ENCODE data around the gene AMFR.

The AMFR gene

DNA sequence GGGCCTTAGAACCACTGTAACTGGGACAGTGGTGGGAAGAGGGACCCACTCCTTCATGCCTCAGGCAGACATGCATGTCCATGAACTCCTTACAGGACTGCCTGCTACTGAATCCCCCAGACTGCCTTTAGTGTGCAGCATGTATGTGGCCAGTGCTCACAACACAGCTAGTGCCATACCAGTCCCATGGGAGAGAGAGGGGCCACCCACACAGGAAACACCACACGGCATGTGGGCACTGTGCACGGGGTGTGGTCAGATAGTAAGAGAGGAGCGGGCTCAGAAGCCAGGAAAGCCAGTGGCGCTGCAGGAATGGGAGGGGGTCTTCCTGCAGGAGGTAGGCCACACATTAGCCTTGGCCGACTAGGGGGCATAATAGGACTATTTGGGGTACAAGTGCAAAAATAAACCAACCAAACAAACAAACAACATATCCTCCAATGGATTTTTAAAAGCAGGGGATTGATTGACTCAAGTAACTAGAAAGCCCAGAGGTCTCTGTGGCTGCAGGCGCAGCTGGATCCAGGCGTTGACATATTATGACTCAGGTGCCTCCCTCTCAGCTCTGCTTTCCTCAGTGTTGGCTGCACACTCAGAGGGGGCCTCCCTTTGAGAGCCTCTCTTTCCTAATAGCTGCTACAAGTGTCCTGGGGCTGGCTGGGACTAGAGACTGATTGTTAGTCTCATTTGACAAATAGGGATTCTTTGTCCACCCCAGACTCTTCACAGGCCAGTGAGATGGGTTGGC, 104.4 kb downstream of the AMFR start:
- H3K4me3 ChIP-seq (ENCODE audit: low read length), result no peak overlapping the region

DNA sequence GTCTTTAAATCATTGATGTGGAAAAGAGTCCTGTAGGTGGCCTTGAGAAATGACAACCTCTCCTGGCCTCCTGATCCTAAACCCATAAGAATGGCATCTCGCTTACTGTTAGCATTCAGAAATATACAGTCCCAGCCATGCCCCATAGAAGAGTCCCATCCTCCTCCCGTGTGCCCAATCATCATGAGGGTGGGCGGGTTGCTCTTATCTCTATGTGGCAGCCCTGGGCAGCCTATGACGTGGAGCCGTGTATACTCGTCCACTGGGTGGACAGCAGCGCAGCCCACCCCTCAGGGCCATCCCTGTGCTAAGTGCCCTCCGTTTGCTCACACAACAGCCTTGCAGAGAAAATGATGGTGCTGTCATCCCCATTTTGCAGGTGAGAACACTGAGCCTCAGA, 105.3 kb downstream of the AMFR start:
- H3K4me3 ChIP-seq (ENCODE audit: low read length), result no peak overlapping the region
- no peak for TF ChIP-seq ZNF274 (IDR thresholded peaks at IDR 0.05; ENCODE audit: low read depth, low read length)

More for the DNA sequence above, 104.4 kb downstream of the AMFR start:
- no peak for TF ChIP-seq ZNF274 (IDR thresholded peaks at IDR 0.05; ENCODE audit: low read depth, low read length)

DNA sequence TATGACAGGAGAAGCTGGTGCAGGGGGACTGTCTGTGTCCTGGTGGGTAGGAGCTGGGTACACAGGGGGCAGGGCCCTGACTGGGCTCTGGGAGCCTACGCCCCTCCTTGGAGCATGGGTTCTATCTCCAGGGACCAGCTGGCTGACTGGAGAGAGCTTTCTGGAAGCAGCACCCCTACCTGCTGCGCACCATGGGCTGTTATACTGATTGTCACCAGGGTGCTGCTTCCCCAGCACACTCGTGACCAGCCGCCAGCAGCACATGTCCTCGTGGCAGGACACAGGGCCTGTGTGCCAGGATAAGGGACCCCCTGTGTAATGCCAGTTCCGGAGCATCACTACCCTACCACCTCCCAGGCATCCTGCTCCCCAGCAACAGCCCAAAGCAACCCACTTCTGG, 106.0 kb downstream of the AMFR start:
- no peak for TF ChIP-seq ZNF274 (IDR thresholded peaks at IDR 0.05; ENCODE audit: low read depth, low read length)

DNA sequence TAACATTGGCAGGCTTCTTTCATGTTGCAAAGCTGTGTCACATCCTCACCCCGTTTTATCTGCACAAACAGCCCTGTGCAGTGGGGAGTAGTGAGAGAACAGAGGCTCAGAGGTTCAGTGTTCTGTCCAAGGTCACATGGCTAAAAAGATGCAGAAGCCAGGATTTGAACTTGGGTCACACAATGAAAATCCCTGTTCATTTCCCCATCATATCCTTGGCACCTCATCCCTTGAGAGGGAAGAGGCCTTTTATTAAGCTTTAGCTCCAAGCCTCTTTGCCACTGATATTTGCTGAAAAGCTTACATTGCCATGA, 106.6 kb downstream of the AMFR start:
- no peak for TF ChIP-seq ZNF274 (IDR thresholded peaks at IDR 0.05; ENCODE audit: low read depth, low read length)

More for the DNA sequence above, 106.0 kb downstream of the AMFR start:
- H3K4me3 ChIP-seq (ENCODE audit: low read length), result no peak overlapping the region

DNA sequence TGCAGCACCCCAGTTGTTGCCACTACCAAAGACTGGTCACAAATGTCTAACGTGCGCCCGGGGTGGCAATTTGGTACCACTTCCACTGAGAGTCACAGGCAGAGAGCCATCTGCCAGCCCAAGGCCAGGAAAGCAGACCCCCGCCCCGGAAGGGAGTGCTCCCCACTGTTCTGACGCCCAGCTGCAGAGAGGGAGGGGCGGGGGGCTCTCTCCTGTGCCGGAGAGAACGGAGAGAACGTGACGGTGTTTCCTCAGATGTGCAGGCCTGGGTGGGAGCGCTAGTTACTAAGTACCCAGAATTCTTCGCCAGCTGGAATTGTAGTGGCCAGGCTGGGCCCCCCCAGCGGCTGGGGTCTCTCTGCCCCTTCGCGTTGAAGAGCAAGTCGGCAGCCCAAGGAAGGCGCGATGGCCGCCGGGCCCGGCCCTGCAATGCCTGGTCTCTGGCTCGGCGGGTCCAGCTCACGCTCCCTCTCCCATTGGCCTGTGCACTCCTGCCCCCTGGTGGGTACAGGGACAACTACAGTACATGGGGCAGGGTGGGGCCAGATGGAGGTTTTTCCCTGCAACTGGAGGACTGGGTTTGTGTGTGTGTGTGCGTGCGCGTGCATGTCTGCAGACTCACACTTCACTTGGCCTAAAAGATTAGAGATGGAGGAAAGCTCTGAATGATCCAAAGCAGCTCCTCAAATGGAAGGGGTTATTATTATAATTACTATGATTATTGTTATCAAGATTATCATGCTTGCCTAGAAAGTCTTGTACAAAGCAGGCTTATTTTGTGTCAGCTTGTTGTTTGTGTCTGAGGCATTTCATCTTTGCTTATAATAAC, 107.1 kb downstream of the AMFR start:
- TF ChIP-seq ZNF274 (IDR thresholded peaks at IDR 0.05; ENCODE audit: low read depth, low read length), result no peak
- no peak overlapping the region for H3K4me3 ChIP-seq (ENCODE audit: low read length)

More for the DNA sequence above, 106.6 kb downstream of the AMFR start:
- no peak overlapping the region for H3K4me3 ChIP-seq (ENCODE audit: low read length)

DNA sequence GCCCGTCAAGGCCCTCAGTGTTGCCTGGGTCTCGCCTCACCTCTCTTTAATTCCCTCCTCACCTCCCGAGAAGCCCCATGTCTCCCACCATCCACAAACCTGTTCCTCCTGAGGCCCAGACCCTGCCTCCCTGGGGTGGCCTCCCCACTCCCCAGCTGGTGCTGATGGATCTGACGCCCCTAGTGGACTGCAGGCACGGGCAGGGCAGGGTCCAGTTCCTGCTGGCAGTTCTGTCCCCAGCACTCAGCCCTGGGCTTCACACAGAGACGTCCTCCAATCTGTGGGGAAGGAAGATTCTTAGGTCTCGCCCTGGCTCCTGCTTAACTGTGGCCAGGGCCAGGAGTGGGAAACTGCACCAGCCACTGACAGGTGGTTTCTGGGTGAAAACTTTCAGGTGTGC, 108.8 kb downstream of the AMFR start:
- no peak for TF ChIP-seq ZNF274 (IDR thresholded peaks at IDR 0.05; ENCODE audit: low read depth, low read length)
- H3K4me3 ChIP-seq (ENCODE audit: low read length), result no peak overlapping the region

DNA sequence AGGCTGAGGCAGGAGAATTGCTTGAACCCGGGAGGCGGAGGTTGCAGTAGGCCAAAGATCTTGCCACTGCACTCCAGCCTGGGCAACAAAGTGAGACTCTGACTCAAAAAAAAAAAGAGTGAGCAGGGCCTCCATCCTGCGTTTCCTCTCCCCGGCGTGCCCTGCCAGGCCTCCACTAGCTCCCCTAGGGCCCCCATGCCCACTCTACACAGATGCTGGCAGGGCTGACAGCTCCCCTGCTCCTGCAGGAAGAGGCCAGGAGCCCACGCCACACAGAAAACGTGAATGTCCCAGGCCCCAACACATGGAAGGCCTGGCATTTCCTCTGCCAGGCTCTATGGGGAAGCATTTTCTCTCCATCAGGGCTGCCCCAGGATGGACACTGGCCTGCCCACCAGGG, 109.4 kb downstream of the AMFR start:
- H3K4me3 ChIP-seq (ENCODE audit: low read length), result no peak overlapping the region
- no peak for TF ChIP-seq ZNF274 (IDR thresholded peaks at IDR 0.05; ENCODE audit: low read depth, low read length)

DNA sequence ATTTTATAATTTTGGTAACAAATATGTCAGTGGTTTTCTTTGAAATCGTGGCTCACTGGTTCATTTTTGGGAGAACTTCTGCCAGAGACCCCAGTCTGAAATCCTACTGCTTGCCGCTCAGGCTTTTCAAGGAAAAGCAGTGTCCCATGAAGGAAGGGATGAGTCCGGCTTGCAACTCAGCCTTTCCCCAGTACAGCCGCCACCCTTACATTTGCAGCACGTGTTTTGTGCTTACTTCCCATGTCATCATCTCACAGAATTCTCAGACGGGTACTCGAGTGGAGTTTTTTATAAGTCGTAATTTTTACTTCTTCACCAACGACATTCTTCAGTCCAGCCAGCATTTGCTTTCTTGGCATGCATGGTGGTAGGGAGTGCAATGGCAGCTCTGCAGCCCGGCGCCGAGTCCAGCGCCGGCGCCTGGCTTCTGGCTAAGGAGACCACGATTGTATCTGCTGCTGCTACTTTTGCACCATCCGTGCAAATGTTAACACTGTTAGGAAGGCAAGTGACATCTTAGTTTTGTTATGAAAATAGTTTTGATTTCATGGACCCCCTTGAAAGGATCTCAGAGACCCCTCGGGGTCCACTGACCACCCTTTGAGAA, 111.0 kb downstream of the AMFR start:
- no peak for TF ChIP-seq ZNF274 (IDR thresholded peaks at IDR 0.05; ENCODE audit: low read depth, low read length)
- H3K4me3 ChIP-seq (ENCODE audit: low read length), result no peak overlapping the region

DNA sequence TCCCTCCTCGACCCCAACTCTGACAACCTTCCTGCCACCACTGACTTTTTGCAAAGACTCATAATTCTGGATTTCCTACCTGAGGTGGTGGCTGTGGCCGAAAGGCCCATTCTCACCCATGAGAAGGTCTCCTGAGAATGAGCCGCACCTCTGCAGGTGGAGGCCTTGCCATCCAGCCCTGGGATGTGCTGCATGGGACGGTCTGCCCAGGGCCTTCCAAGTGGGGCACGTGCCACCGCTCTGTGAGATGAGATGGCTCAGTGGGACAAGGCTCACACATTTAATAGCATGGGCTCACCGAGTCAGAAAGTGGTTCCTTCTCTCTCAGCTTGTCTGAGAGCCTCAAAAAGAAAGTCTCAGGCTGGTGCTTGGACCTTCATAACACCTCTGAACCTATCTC, 112.8 kb downstream of the AMFR start:
- no peak for TF ChIP-seq ZNF274 (IDR thresholded peaks at IDR 0.05; ENCODE audit: low read depth, low read length)
- H3K4me3 ChIP-seq (ENCODE audit: low read length), result no peak overlapping the region

DNA sequence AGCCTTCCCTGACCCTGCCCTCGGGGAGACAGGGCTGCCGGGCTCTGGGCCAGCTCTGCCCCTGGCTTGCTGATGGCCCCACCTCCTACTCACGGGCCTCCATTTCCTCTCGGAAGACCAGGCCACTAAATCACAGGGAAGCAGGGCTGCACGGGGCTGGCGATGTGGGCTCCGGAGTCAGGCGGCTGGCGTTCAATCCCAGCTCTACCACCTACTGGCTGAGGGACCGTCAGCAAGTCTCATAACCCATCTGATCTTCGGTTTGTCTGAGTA, 113.4 kb downstream of the AMFR start:
- H3K4me3 ChIP-seq (ENCODE audit: low read length), result no peak overlapping the region
- no peak for TF ChIP-seq ZNF274 (IDR thresholded peaks at IDR 0.05; ENCODE audit: low read depth, low read length)
